Nucleus accumbens (tissue), 56 donors: ENCODE results near the gene OR5M3.

Experiments used
- DNase-seq, 56 donors: peaks; one replicate each; lab custom pipeline; 2025; lab: John Stamatoyannopoulos, UW

OR5M3 gene

DNA sequence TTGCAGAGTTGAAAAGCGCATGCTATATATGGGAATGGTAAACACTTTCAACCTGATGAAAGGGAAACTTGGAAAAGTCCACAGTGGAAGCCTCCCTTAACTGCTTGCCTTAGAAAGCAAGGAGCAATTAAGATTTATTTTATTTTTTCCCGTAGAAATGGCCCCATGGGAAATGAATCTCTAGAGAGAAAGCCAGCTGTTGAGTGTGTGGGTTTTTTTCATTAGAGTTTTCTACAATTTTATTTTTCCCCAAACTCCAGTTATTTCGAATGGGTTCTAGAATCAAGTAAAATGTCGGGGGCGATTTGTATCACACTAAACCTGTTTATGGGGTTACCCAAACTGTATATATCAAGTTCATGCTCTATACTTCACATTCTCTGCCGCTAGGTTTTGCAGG, at the start of gene OR5M3:
OR5M3 (minus strand) TSS at position 101 of the 400 bp plus-strand sequence. CDS start 2,855 bp downstream, outside the sequence.
- DNase-seq: no peak

DNA sequence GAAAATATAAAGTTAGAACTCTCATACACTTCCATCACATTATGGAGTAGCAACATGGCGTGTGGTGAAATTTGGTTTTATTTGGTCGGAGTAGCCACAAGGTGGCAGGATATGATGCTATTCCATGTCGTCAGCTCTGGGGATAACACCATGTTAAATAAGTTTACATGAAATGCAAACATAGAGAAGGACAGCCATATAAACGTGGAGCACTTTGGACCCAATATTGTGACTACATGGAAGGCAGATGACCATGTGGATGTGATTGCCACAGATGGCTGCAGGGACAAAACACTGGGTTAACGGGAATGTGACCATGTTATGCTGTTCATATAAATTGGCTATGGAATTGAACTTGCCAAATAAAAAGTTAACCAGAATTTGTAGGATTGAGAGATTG, 48.9 kb upstream of the OR5M3 start:
- no peak for DNase-seq

DNA sequence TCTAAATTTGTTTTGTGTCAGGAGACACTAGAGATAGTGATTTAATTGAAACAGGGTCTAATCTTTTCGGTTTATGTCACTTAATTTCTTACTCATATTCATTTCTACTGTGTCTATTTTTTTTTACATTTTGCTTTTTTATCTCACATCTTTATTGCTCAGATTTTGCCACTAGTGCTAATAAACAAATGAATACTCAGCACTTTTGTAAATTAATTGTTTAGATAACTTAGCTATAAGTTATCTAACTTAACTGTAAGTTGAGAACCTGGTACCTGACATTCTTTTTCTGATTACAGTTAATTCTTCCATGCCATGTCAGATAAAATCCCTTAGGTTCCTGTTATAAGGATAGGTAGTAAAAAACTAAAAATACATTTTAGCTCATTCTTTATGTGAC, 40.1 kb upstream of the OR5M3 start:
- no peak for DNase-seq

DNA sequence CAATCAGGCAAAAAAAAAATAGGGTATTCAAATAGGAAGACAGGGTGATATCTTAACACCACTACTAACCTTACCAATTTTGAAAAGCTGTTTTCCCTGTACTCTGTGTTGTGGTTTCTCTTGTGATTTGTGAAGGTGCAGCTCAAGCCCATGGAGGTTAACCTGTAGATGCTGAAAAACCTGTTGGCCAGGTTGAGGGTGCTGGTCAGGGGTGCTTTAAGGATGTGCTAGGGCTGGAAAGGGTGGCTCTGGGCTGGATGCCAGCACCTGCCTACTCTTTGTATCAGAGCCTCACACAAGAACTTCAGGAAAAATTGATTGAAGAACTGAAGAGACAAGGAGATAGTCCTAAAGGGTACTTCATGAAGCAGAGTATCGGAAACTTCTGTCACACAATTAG, 36.3 kb upstream of the OR5M3 start:
- no peak for DNase-seq

DNA sequence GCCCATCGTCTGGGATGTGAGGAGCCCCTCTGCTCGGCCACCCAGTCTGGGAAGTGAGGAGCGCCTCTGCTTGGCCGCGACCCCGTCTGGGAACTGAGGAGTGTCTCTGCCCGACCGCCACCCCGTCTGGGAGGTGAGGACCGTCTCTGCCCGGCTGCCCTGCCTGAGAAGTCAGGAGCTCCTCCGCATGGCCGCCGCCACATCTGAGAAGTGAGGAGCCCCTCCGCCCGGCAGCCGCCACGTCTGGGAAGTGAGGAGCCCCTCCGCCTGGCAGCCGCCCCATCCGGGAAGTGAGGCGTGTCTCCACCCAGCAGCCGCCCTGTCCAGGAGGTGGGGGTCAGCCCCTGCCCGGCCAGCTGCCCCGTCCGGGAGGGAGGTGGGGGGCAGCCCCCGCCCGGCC, 23.9 kb upstream of the OR5M3 start:
- DNase-seq: no peak

DNA sequence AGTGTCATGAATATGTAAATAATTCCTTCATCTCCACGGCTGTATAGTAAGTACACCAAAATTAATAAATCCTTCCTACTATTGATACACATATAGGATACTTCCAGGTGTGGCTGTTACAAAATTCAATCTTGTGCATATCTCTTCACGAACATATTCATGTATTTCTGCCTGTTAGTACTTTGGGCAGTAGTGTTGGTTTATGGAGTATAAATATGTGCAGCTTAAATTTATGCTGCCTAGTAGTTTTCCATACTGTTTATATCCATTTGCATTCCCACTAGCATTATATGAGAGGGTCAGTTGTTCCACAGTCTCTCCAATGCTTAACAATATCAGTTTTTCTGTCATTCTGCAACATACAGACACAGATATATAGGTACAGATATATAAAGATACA, 22.0 kb upstream of the OR5M3 start:
- no peak for DNase-seq

DNA sequence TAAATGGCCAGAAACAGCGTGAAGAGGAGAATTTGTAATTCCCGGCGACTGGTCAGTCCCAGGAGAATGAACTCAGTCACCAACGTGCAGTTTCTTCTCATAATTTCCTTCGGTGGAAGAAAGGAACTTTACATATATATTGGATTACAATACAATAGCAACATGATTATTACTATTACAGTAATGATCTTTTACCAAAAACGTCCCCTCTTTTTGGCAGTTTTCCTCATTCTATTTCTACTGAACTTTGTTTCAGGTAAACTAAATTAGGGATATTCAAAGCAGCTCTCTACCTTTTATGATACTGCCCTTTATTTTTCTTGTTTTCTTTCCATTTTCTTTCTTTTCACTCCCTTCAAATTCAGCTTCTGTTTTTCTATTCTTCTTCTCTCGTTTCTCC, 18.1 kb upstream of the OR5M3 start, which contains the start of gene OR5M8:
OR5M8 (minus strand) TSS at position 101 of the 400 bp plus-strand sequence; CDS start at position 101, 0 bp downstream.
- DNase-seq: no peak

DNA sequence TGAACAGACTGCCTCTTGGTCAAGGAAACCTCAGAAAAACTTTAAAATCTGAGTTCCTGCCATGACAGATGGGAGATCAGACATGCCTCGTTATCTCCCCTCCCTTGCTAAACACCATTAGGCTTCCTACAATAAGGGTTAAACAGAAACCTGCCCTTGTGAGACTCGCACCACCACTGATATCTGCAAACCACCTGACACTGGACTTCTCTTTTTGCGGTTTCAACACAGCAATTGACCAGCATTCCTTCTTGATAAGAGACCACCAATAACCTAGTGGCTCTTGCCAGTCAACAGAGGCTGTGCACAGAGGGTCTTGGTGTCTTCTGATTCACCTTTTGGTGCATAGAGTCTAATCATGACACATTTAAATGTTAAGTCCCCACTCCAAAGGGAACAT, 13.6 kb upstream of the OR5M3 start:
- no peak for DNase-seq

DNA sequence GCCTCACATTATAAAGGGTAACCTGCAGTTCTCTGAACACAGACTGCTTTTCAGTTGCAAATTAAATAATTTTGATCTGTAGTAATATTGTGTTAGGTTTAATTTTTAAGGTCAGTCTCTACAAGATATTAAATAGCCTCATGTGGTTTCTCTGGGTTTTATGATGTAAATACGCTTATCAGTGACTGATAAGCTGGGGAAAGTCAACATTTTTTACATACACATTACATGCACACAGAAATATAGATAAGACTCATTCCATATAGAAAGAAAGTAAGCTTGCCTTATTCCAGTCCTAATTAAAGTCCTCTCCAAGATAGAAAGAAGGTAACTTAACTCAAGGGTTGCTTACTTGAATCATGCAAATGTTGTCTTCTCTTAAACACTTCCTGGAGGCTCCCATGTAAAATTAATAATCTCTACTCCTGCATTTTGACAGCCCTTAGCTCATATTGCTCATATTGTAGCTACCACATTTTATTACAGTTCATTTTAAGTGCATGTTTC, 1.6 kb upstream of the OR5M3 start:
- no peak for DNase-seq

DNA sequence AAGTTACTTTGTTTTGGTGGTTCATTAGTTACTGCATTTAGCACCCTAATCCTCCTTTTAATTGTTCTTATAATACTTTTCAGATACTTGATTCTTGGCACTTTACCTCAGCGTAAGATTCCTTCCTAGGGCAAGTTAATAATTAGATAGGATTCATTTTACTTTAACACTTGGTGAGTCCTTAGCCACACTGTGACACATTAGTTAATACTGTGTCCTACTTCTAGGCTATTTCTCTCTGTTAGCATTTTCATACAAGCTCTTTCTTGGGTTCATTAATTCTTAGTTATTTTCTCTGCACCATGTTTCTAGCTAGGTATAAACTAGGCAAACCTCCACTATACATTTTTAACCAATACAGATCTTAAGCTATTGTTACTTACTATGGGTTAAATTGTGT, 16.1 kb downstream of the OR5M3 start:
- DNase-seq: no peak

DNA sequence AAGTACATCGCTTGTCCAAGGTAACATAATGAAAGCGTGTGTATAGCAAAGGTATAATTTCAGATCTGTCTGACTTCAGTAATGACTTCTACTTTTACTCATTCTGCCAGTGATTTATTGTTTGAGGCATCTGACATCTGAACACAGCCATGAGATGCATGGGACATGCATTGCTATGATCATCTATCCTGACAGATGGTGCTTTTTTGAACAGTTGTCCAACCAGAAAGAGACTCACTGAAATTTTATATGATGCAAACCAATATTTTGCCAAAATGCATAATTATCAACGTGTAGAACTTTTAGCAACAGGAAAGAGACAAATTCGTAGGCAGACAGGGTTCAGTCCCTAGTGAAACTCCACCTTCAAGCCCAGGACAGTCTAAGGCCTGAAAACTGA, 19.6 kb downstream of the OR5M3 start:
- no peak for DNase-seq
